ENCODE results near the gene WIPF3. TPM values are rescaled to one million over a fixed set of nuclear protein-coding genes. Genes with fewer than 3 reads are reported as not detected.

The WIPF3 gene, protein sequence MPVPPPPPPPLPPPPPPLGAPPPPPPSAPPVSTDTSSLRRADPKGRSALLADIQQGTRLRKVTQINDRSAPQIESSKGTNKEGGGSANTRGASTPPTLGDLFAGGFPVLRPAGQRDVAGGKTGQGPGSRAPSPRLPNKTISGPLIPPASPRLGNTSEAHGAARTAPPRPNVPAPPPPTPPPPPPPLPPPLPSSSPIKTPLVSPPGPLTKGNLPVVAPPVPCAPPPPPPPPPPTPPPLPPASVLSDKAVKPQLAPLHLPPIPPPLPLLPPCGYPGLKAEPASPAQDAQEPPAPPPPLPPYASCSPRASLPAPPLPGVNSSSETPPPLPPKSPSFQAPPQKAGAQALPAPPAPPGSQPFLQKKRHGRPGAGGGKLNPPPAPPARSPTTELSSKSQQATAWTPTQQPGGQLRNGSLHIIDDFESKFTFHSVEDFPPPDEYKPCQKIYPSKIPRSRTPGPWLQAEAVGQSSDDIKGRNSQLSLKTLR
- not detected for total RNA-seq

DNA sequence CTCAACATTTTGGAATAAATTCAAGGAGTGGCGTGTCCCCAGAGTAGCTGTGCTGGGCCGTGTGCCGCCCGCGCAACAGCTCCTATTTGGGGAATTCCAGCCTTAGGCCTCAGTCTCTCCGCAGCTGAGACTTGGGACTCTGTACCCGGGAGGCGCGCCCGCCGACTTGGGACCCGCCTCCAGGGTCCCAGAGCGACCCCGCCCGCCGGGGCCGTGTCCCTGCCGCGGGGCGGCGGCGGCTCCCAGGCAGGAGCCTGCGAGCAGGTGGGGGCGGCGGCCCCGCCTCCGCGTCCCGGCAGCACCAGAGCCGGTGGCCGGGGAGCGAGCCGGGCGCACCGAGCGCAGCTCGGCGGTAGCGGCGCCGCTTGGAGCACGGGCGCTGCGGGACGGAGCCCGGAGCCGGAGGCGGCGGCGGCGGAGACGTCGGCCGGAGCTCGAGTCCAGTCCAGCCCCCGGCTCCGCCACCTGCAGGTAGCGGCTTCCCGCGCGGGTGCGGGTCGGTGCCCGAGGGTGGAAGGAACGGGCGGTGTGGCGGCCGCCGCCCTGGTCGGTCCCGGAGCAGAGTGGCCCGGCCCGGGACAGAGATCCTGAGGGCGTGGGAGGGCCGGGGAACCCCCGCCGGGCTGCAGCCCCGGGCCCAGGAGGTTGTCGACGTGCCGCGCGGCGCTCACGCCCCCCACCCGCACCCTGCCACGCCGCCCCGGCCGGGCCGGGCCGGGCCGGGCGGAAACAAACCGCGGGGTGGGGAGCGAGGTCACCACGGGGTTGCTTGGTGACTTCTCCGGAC, at the start of gene WIPF3:
WIPF3 (plus strand) TSS at position 301 of the 787 bp plus-strand sequence. CDS start 28,217 bp downstream, outside the sequence.
- Mint-ChIP-seq H3K9me3 (no peaks in the 10 kb centered on the region), H3K4me3 (peak within 1 kb of the TSS; percentile 33), H3K27me3 (peaks cover 65% of the 10 kb centered on the region), H3K27ac (no peak within 1 kb of the TSS), H3K4me1 (ENCODE audit: low read depth) (peaks cover 9% of the 10 kb centered on the region), H3K36me3 (ENCODE audit: low read depth) (no peaks in the 10 kb centered on the region)
- intact Hi-C loops (cut with micrococcal nuclease): no loop called here
- peak; percentile 37 for ATAC-seq
- POLR2A ChIA-PET: no interaction called here
- peak; percentile 7 for DNase-seq
- CTCF ChIA-PET: no interaction called here
- no peak for TF ChIP-seq CTCF (IDR thresholded peaks at IDR 0.05)

DNA sequence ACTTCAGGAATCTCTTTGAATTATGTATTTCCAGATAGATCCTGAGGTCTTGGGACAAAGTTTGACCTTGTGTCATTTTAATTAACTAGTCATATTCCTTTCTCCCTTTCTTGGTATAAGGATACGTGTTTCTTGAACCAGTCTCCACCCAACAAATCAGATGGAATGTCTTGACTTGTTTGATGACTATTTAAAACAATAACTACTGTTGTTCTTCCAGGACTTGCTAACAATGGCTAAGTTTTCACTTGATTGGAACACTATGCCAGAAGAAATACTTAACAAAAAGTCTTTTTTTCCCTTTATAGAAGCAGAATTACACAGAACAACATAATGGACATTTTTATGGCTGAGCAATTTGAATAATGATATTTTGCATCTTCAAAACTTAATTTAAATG, 43.0 kb upstream of the WIPF3 start:
- ATAC-seq (no peak), DNase-seq (no peak)
- H3K36me3 Mint-ChIP-seq (ENCODE audit: low read depth): no peaks in the 10 kb centered on the region
- no peak overlapping the region for H3K4me3 Mint-ChIP-seq
- H3K9me3 Mint-ChIP-seq: no peaks in the 10 kb centered on the region
- ChIA-PET CTCF (no interaction called here), POLR2A (no interaction called here)
- TF ChIP-seq CTCF (IDR thresholded peaks at IDR 0.05): no peak
- no peaks in the 10 kb centered on the region for H3K4me1 Mint-ChIP-seq (ENCODE audit: low read depth)
- H3K27me3 Mint-ChIP-seq: peaks cover 4% of the 10 kb centered on the region
- H3K27ac Mint-ChIP-seq: no peak overlapping the region
- intact Hi-C loops (cut with micrococcal nuclease): no loop called here

DNA sequence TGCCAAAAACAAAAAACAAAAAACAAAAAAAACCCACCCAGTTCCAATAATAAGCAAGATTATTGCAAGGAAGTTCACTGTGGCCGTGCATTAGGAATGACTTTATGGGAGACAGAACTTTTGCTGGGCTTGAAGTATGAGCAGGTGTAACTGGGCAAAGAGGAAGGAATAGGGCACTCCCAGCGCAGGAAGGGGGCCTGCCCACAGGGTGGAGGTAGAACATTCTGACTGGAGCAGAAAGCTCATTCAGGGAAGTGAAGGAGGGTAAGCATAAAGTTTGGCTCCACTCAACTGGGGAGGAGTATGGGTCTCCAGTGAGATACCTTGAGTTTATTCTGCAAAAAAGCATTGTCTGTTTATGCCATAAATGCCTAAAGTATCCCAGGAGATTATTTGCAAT, 42.1 kb upstream of the WIPF3 start:
- Mint-ChIP-seq H3K9me3 (no peaks in the 10 kb centered on the region), H3K36me3 (ENCODE audit: low read depth) (no peaks in the 10 kb centered on the region), H3K27ac (no peak overlapping the region), H3K4me1 (ENCODE audit: low read depth) (no peaks in the 10 kb centered on the region), H3K27me3 (peaks cover 4% of the 10 kb centered on the region), H3K4me3 (no peak overlapping the region)
- ChIA-PET CTCF (no interaction called here), POLR2A (no interaction called here)
- ATAC-seq: no peak
- TF ChIP-seq CTCF (IDR thresholded peaks at IDR 0.05): no peak
- intact Hi-C loops (cut with micrococcal nuclease): no loop called here
- DNase-seq: peak; percentile 2

GRCh38 chr7:29765490-29765889, 40.8 kb upstream of the WIPF3 start:
- Mint-ChIP-seq H3K27me3 (peaks cover 4% of the 10 kb centered on the region), H3K4me1 (ENCODE audit: low read depth) (no peaks in the 10 kb centered on the region), H3K9me3 (no peaks in the 10 kb centered on the region), H3K36me3 (ENCODE audit: low read depth) (no peaks in the 10 kb centered on the region), H3K4me3 (no peak overlapping the region), H3K27ac (no peak overlapping the region)
- CTCF ChIA-PET: no interaction called here
- TF ChIP-seq CTCF (IDR thresholded peaks at IDR 0.05): no peak
- no peak for ATAC-seq
- DNase-seq: no peak
- POLR2A ChIA-PET: no interaction called here
- intact Hi-C loops (cut with micrococcal nuclease): no loop called here

DNA sequence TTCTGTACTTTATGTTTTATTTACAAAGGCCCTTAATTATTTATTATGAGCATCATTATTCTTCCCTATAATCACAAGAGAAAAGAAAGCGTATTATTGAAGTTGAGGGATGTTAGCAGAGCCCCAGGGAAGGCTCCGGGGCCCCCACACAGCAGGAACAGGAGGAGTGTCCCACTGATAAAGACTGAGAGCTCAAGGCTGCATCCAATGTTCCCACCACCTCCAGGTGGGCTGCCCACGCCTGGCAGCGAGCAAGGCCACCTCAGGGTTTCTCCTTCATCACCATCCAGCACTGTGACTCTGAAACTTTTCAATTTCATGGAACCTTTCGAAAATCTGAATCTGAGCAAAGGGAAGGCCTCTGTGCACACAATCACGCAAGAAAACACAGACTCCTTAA, 35.9 kb upstream of the WIPF3 start:
- TF ChIP-seq CTCF (IDR thresholded peaks at IDR 0.05): no peak
- H3K27ac Mint-ChIP-seq: no peak overlapping the region

More for the DNA sequence above, 35.9 kb upstream of the WIPF3 start:
- ATAC-seq (no peak), DNase-seq (no peak)
- POLR2A ChIA-PET: no interaction called here
- Mint-ChIP-seq H3K9me3 (no peaks in the 10 kb centered on the region), H3K4me3 (no peak overlapping the region), H3K4me1 (ENCODE audit: low read depth) (no peaks in the 10 kb centered on the region), H3K27me3 (peaks cover 5% of the 10 kb centered on the region), H3K36me3 (ENCODE audit: low read depth) (no peaks in the 10 kb centered on the region)
- intact Hi-C loops (cut with micrococcal nuclease): no loop called here
- CTCF ChIA-PET: no interaction called here
